ENCODE data around the gene PRKAA2. TPM values are rescaled to one million over a fixed set of nuclear protein-coding genes. Genes with fewer than 3 reads are reported as not detected.
A peak's percentile ranks its signal among the peaks of the same experiment; 100 is the strongest.

The PRKAA2 gene
- total and polyA plus RNA-seq, 3 donors from 2014 or later = 1.8 to 5.3 (median 4.9) TPM

- no peak for TF ChIP-seq POLR2A (IDR thresholded peaks at IDR 0.05)
- peak; percentile 47 to 71 (median 52) for TF ChIP-seq CTCF (IDR thresholded peaks at IDR 0.05)
- Histone ChIP-seq H3K4me1 (no peaks in the 10 kb centered on the region), H3K27ac (no peak overlapping the region), H3K4me3 (no peak overlapping the region), H3K36me3 (ENCODE audit: low read depth, missing control alignments) (no peaks in the 10 kb centered on the region), H3K27me3 (no peaks in the 10 kb centered on the region), H3K9me3 (no peaks in the 10 kb centered on the region)
- DNase-seq = no peak
- 20 to 38% methylated on average over 2 of the region's 2 CpGs for WGBS, 2 donors
- intact Hi-C loops (cut with DNase I; ENCODE audit: low total_unique reads) = no loop called here
These were observed 64.3 kb downstream of the PRKAA2 start for GRCh38 chr1:56709269-56709880.

GRCh38 chr1:56709995-56710394 is 64.9 kb downstream of the PRKAA2 start:
- no peak for TF ChIP-seq POLR2A (IDR thresholded peaks at IDR 0.05)
- TF ChIP-seq CTCF (IDR thresholded peaks at IDR 0.05) = no peak
- 83 to 89% methylated on average over 2 of the region's 2 CpGs for WGBS, 2 donors
- Histone ChIP-seq H3K27me3 (no peaks in the 10 kb centered on the region), H3K9me3 (no peaks in the 10 kb centered on the region), H3K4me1 (no peaks in the 10 kb centered on the region), H3K36me3 (ENCODE audit: low read depth, missing control alignments) (no peaks in the 10 kb centered on the region), H3K4me3 (no peak overlapping the region), H3K27ac (no peak overlapping the region)
- DNase-seq = no peak
- intact Hi-C loops (cut with DNase I; ENCODE audit: low total_unique reads) = no loop called here

- H3K9me3 ChIP-seq = no peaks in the 10 kb centered on the region
- TF ChIP-seq CTCF (IDR thresholded peaks at IDR 0.05) = no peak
- no peak for TF ChIP-seq POLR2A (IDR thresholded peaks at IDR 0.05)
- DNase-seq = no peak
- no peak overlapping the region for H3K27ac ChIP-seq
- no peaks in the 10 kb centered on the region for H3K36me3 ChIP-seq (ENCODE audit: low read depth, missing control alignments)
- H3K27me3 ChIP-seq = no peaks in the 10 kb centered on the region
- no peak overlapping the region for H3K4me3 ChIP-seq
- H3K4me1 ChIP-seq = no peaks in the 10 kb centered on the region
- intact Hi-C loops (cut with DNase I; ENCODE audit: low total_unique reads) = no loop called here
These were observed 65.5 kb downstream of the PRKAA2 start for GRCh38 chr1:56710646-56711045.

- 88 to 93% methylated on average over 1 of the region's 1 CpG for WGBS, 2 donors
- H3K9me3 ChIP-seq = no peaks in the 10 kb centered on the region
- H3K4me1 ChIP-seq = no peaks in the 10 kb centered on the region
- no peak for TF ChIP-seq POLR2A (IDR thresholded peaks at IDR 0.05)
- no peak for TF ChIP-seq CTCF (IDR thresholded peaks at IDR 0.05)
- H3K36me3 ChIP-seq (ENCODE audit: low read depth, missing control alignments) = no peaks in the 10 kb centered on the region
- H3K27ac ChIP-seq = no peak overlapping the region
- no peak overlapping the region for H3K4me3 ChIP-seq
- H3K27me3 ChIP-seq = no peaks in the 10 kb centered on the region
- intact Hi-C loops (cut with DNase I; ENCODE audit: low total_unique reads) = no loop called here
- DNase-seq = no peak
These were observed 67.0 kb downstream of the PRKAA2 start for GRCh38 chr1:56712150-56712549.

GRCh38 chr1:56713112-56713511 is 68.0 kb downstream of the PRKAA2 start:
- intact Hi-C loops (cut with DNase I; ENCODE audit: low total_unique reads) = no loop called here
- H3K36me3 ChIP-seq (ENCODE audit: low read depth, missing control alignments) = no peaks in the 10 kb centered on the region
- H3K9me3 ChIP-seq = no peaks in the 10 kb centered on the region
- H3K4me3 ChIP-seq = no peak overlapping the region
- no peak for DNase-seq
- no peaks in the 10 kb centered on the region for H3K27me3 ChIP-seq
- TF ChIP-seq CTCF (IDR thresholded peaks at IDR 0.05) (no peak), POLR2A (IDR thresholded peaks at IDR 0.05) (no peak)
- no peak overlapping the region for H3K27ac ChIP-seq
- 87 to 93% methylated on average over 1 of the region's 1 CpG for WGBS, 2 donors
- H3K4me1 ChIP-seq = no peaks in the 10 kb centered on the region

All from testis (tissue), 3 donors.